ENCODE data around the gene PTPN14. TPM values are rescaled to one million over a fixed set of nuclear protein-coding genes. Genes with fewer than 3 reads are reported as not detected.
"Not testable (repeated sequence)": the region's sequence is repeated elsewhere in the genome, so short reads cannot be mapped to it uniquely, and the experiment has no call there.

PTPN14 gene
- total RNA-seq, 3 donors from 2014 or later: 5.8 to 49.0 (median 8.3) TPM

- ATAC-seq: peak; percentile 19
- intact Hi-C loops (cut with DNase I, micrococcal nuclease): no loop called here
These were observed 30.4 kb upstream of the PTPN14 start for GRCh38 chr1:214581785-214582184.

GRCh38 chr1:214579183-214579582, 27.8 kb upstream of the PTPN14 start:
- intact Hi-C loops (cut with DNase I, micrococcal nuclease): no loop called here
- Histone ChIP-seq H3K36me3 (ENCODE audit: low read depth) (no peaks in the 10 kb centered on the region), H3K4me3 (no peak overlapping the region), H3K9me3 (peaks cover 18% of the 10 kb centered on the region), H3K4me1 (ENCODE audit: low read depth) (peaks cover under 1% of the 10 kb centered on the region)
- TF ChIP-seq CTCF (IDR thresholded peaks at IDR 0.05): no peak
- ATAC-seq (no peak), DNase-seq (no peak)

More at GRCh38 chr1:214581785-214582184, 30.4 kb upstream of the PTPN14 start:
- H3K4me3 ChIP-seq: no peak overlapping the region
- no peak for TF ChIP-seq CTCF (IDR thresholded peaks at IDR 0.05)
- H3K36me3 ChIP-seq (ENCODE audit: low read depth): no peaks in the 10 kb centered on the region
- H3K9me3 ChIP-seq: peaks cover 6% of the 10 kb centered on the region
- H3K4me1 ChIP-seq (ENCODE audit: low read depth): no peaks in the 10 kb centered on the region
- DNase-seq: no peak

- H3K36me3 ChIP-seq (ENCODE audit: low read depth); H3K4me1 ChIP-seq (ENCODE audit: low read depth); intact Hi-C loops (cut with DNase I, micrococcal nuclease); H3K4me3 ChIP-seq; DNase-seq; ATAC-seq: not testable (repeated sequence)
- peaks cover 18% of the 10 kb centered on the region for H3K9me3 ChIP-seq
These were observed 24.7 kb upstream of the PTPN14 start for GRCh38 chr1:214576120-214576519.

- Histone ChIP-seq H3K4me3 (no peak overlapping the region), H3K36me3 (ENCODE audit: low read depth) (no peaks in the 10 kb centered on the region), H3K9me3 (peaks cover 18% of the 10 kb centered on the region), H3K4me1 (ENCODE audit: low read depth) (peaks cover 3% of the 10 kb centered on the region)
- ATAC-seq (no peak), DNase-seq (no peak)
- TF ChIP-seq CTCF (IDR thresholded peaks at IDR 0.05): no peak
- intact Hi-C loops (cut with DNase I, micrococcal nuclease): no loop called here
These were observed 23.4 kb upstream of the PTPN14 start for GRCh38 chr1:214574598-214575411.

- peaks cover 18% of the 10 kb centered on the region for H3K9me3 ChIP-seq
- ATAC-seq: peak; percentile 72
- intact Hi-C loops (cut with DNase I, micrococcal nuclease): no loop called here
These were observed 22.2 kb upstream of the PTPN14 start for GRCh38 chr1:214573386-214574318.

More at GRCh38 chr1:214573386-214574318, 22.2 kb upstream of the PTPN14 start:
- H3K4me1 ChIP-seq (ENCODE audit: low read depth): peaks cover 3% of the 10 kb centered on the region
- no peaks in the 10 kb centered on the region for H3K36me3 ChIP-seq (ENCODE audit: low read depth)
- H3K4me3 ChIP-seq: no peak overlapping the region
- TF ChIP-seq CTCF (IDR thresholded peaks at IDR 0.05): no peak
- peak in 1 of 3 donors; percentile 11 for DNase-seq
